GM10847 (cell line): Measurements from ENCODE around the gene FAM221B.

Experiments used
- POLR2A ChIP-seq: IDR thresholded peaks from 2 replicates; pipeline ENCODE4 v1.6.1; 2011; ENCODE audit not compliant: insufficient read length; ENCODE audit errors: extremely low read depth

Gene FAM221B

GRCh38 chr9:35790385-35791296 lies 37.9 kb downstream of the FAM221B start:
- TF ChIP-seq POLR2A = no peak

- no peak for TF ChIP-seq POLR2A
Measured at GRCh38 chr9:35790025-35790384, 38.5 kb downstream of the FAM221B start.

GRCh38 chr9:35789541-35789940 lies 39.0 kb downstream of the FAM221B start:
- no peak for TF ChIP-seq POLR2A

- no peak for TF ChIP-seq POLR2A
Measured at GRCh38 chr9:35783418-35783817, 45.1 kb downstream of the FAM221B start.

GRCh38 chr9:35781066-35781465 lies 47.5 kb downstream of the FAM221B start:
- TF ChIP-seq POLR2A = no peak

GRCh38 chr9:35778496-35778895 lies 50.0 kb downstream of the FAM221B start:
- TF ChIP-seq POLR2A = no peak

GRCh38 chr9:35776018-35776417 lies 52.5 kb downstream of the FAM221B start:
- TF ChIP-seq POLR2A = no peak

GRCh38 chr9:35774907-35775635 lies 53.5 kb downstream of the FAM221B start:
- no peak for TF ChIP-seq POLR2A

GRCh38 chr9:35771943-35772342 lies 56.6 kb downstream of the FAM221B start:
- no peak for TF ChIP-seq POLR2A

- no peak for TF ChIP-seq POLR2A
Measured at GRCh38 chr9:35771534-35771933, 57.0 kb downstream of the FAM221B start.

GRCh38 chr9:35771075-35771433 lies 57.5 kb downstream of the FAM221B start:
- TF ChIP-seq POLR2A = no peak

- TF ChIP-seq POLR2A = no peak
Measured at GRCh38 chr9:35769763-35770162, 58.8 kb downstream of the FAM221B start.

- TF ChIP-seq POLR2A = no peak
Measured at GRCh38 chr9:35767458-35767857, 61.1 kb downstream of the FAM221B start.

GRCh38 chr9:35766997-35767396 lies 61.5 kb downstream of the FAM221B start:
- no peak for TF ChIP-seq POLR2A
